HepG2 (cell line): ENCODE measurements around the gene STOML1. TPM values are rescaled to one million over a fixed set of nuclear protein-coding genes. Genes with fewer than 3 reads are reported as not detected.

Experiments used
- ATAC-seq: fragments of 200-7000 bp; cut with Tn5 transposase; 3 replicates; pipeline ENCODE4 v1.9.1; 2020; ENCODE audit warnings: mild to moderate bottlenecking, moderate library complexity
- BruUV-seq: library from RNA; stranded (reverse); fragments of 400-500 nt; replicated peaks from 2 replicates; lab custom pipeline; 2021; lab: Mats Ljungman, UMichigan
- CTCF ChIA-PET: fragments of 300-600 bp; formaldehyde crosslinking; extraction: SDS; loops from one replicate; lab custom pipeline; 2021; ENCODE audit warnings: low total read pairs, inconsistent platforms, low intra/inter-chr PET ratio; lab: Yijun Ruan, JAX
- POLR2A ChIA-PET: fragments of 350-600 bp; sonication (Branson Sonifier 250); formaldehyde crosslinking; loops from one replicate; lab custom pipeline; 2020; ENCODE audit warnings: antibody characterized with exemption, inconsistent platforms; lab: Yijun Ruan, JAX
- DNase-seq: peaks from one replicate; pipeline ENCODE4 v3.0.0-alpha.2; 2015; ENCODE audit warnings: low spot score
- FAIRE-seq: peaks from 3 replicates; lab custom pipeline; 2011; peaks lifted over from hg19 to GRCh38; lab: Jason Lieb, UNC
- H2AFZ ChIP-seq: one replicate; pipeline ENCODE4 v1.6.1; 2011; ENCODE audit warnings: low read length, inconsistent platforms
- H3K27ac ChIP-seq: fragments of 300-600 bp; 3 replicates; pipeline ENCODE4 v1.8.0; 2011; ENCODE audit warnings: mixed run types, mild to moderate bottlenecking, mixed read lengths, low read length, inconsistent platforms; ENCODE audit not compliant: insufficient read depth; ENCODE audit errors: extremely low read length
- H3K27me3 ChIP-seq, 2 experiments: fragments of 200-600 bp in 1 of 2; 2 replicates in 1 of 2; 3 replicates in 1 of 2; pipeline versions ENCODE4 v1.6.0 to v1.8.0; 2011; ENCODE audit warnings: low read length in 2 of 2, mild to moderate bottlenecking in 2 of 2, moderate library complexity in 2 of 2, inconsistent platforms in 1 of 2; ENCODE audit not compliant: insufficient read depth in 2 of 2, control insufficient read depth in 1 of 2
- H3K36me3 ChIP-seq, 2 experiments: fragments of 200-600 bp in 1 of 2; replicated peaks in 1 of 2; 2 replicates in 1 of 2; 3 replicates in 1 of 2; pipeline versions ENCODE4 v1.5.1 to v1.8.0; 2011; ENCODE audit warnings: low read length in 2 of 2, inconsistent platforms in 1 of 2; ENCODE audit not compliant: insufficient read depth in 2 of 2, control insufficient read depth in 1 of 2
- H3K4me1 ChIP-seq: 2 replicates; pipeline ENCODE4 v1.5.1; 2012; ENCODE audit warnings: low read length, inconsistent platforms; ENCODE audit not compliant: insufficient read depth
- H3K4me2 ChIP-seq: 2 replicates; pipeline ENCODE4 v1.6.0; 2011; ENCODE audit warnings: low read depth, low read length, inconsistent platforms
- H3K4me3 ChIP-seq, 3 experiments: fragments of 200-600 bp in 1 of 3; sonication (generic), shearing (Covaris generic) in 1 of 3; replicated peaks in 1 of 3; 2 replicates each; pipeline ENCODE4 v1.5.1; 2011 to 2016; ENCODE audit warnings: low read length in 3 of 3, inconsistent platforms in 2 of 3, low read depth in 2 of 3, mild to moderate bottlenecking in 2 of 3, control low read depth in 1 of 3, mixed read lengths in 1 of 3; ENCODE audit not compliant: insufficient read depth in 1 of 3
- H3K79me2 ChIP-seq: one replicate; pipeline ENCODE4 v1.6.1; 2011; ENCODE audit warnings: low read length, inconsistent platforms; ENCODE audit not compliant: insufficient read depth
- H3K9ac ChIP-seq: 2 replicates; pipeline ENCODE4 v1.6.0; 2011; ENCODE audit warnings: mild to moderate bottlenecking, low read depth, low read length, inconsistent platforms; ENCODE audit not compliant: insufficient read depth
- H3K9me3 ChIP-seq: 2 replicates; pipeline ENCODE4 v1.5.1; 2012; ENCODE audit warnings: mild to moderate bottlenecking, low read length
- H4K20me1 ChIP-seq: 2 replicates; pipeline ENCODE4 v1.6.0; 2011; ENCODE audit warnings: inconsistent platforms, mild to moderate bottlenecking, low read length, moderate library complexity; ENCODE audit not compliant: insufficient read depth
- ARID2 ChIP-seq: sonication (generic); formaldehyde crosslinking; IDR thresholded peaks from 2 replicates; pipeline ENCODE4 v1.8.1; 2022; ENCODE audit warnings: mild to moderate bottlenecking, missing genetic modification reagents, borderline replicate concordance
- HNRNPH1 ChIP-seq: fragments of 200-400 bp; formaldehyde crosslinking; optimal IDR thresholded peaks from 2 replicates; pipeline ENCODE3; 2017; ENCODE audit warnings: mild to moderate bottlenecking, low read depth, low read length
- NFYB ChIP-seq: sonication (generic); formaldehyde crosslinking; IDR thresholded peaks from 2 replicates; pipeline ENCODE4 v1.4.0; 2020; ENCODE audit warnings: missing genetic modification reagents
- RORA ChIP-seq: sonication (generic); formaldehyde crosslinking; IDR thresholded peaks from 2 replicates; pipeline ENCODE4 v1.5.0; 2020; ENCODE audit warnings: mild to moderate bottlenecking, missing genetic modification reagents, moderate library complexity
- SRY ChIP-seq: sonication (generic); formaldehyde crosslinking; IDR thresholded peaks from 2 replicates; pipeline ENCODE4 v1.8.0; 2022; ENCODE audit warnings: mild to moderate bottlenecking, missing genetic modification reagents
- YEATS2 ChIP-seq: sonication (generic); formaldehyde crosslinking; IDR thresholded peaks from 2 replicates; pipeline ENCODE4 v1.4.0; 2020; ENCODE audit warnings: missing genetic modification reagents, borderline replicate concordance
- ZBTB8A ChIP-seq: sonication (generic); formaldehyde crosslinking; IDR thresholded peaks from 2 replicates; pipeline ENCODE4 v1.4.0; 2020; ENCODE audit warnings: mild to moderate bottlenecking, low read depth, missing genetic modification reagents, borderline replicate concordance
- ZNF24 ChIP-seq: fragments of 450-650 bp; IDR thresholded peaks from 2 replicates; pipeline ENCODE4 v1.6.1; 2017; ENCODE audit warnings: antibody characterized with exemption, mild to moderate bottlenecking
- ZNF30 ChIP-seq: sonication (generic); formaldehyde crosslinking; IDR thresholded peaks from 2 replicates; pipeline ENCODE4 v1.5.0; 2020; ENCODE audit warnings: mild to moderate bottlenecking, missing genetic modification reagents
- WGBS: methylation state at CpG from one replicate; pipeline ENCODE4 v1.1.6; 2017; ENCODE audit warnings: low lambda C conversion rate; 5-methylcytosine and 5-hydroxymethylcytosine counted together
- in situ Hi-C: cut with HindIII; loops from 2 replicates; pipeline ENCODE4 v1.10.0; 2017; ENCODE audit warnings: low pct_unique_long_range_greater_than_20kb; ENCODE audit not compliant: extremely low pct_ligation_motif_present
- intact Hi-C: fragments of 100-400 bp; cut with micrococcal nuclease; formaldehyde crosslinking; loops from one replicate; pipeline ENCODE4 v1.10.0; 2022; ENCODE audit not compliant: unreplicated experiment
- polyA plus RNA-seq, 8 experiments: library from polyadenylated mRNA; depleted of rRNA in 3 of 8; stranded (reverse) in 7 of 8; unstranded in 1 of 8; fragments of >200 nt; fragmentation: Illumina TruSeq in 4 of 8; extraction: Trizol in 4 of 8; gene quantifications; 2 replicates each; pipeline versions ENCODE4 v1.2.1 to v1.2.3, GENCODE V29; 2011 to 2016; ENCODE audit warnings: low read depth in 4 of 8, missing spikeins in 1 of 8, mixed read lengths in 1 of 8; ENCODE audit not compliant: insufficient read depth in 1 of 8
- total RNA-seq, 5 experiments: library from RNA; depleted of rRNA; stranded (reverse); fragments of >200 nt; fragmentation: Illumina TruSeq; extraction: Trizol; gene quantifications; 2 replicates each; pipeline ENCODE4 v1.2.3, GENCODE V29; 2016; ENCODE audit warnings: low read depth in 1 of 5
- TF ChIP-seq, protein P1 (sequence below): sonication (generic); IDR thresholded peaks from 2 replicates; pipeline ENCODE4 v1.6.1; 2016; ENCODE audit warnings: low read depth, borderline replicate concordance
- TF ChIP-seq, protein P2 (sequence below): sonication (generic); formaldehyde crosslinking; conservative IDR thresholded peaks from 2 replicates; pipeline ENCODE4 v1.4.0; 2020; ENCODE audit warnings: missing genetic modification reagents
- TF ChIP-seq, protein P3 (sequence below): sonication (generic); formaldehyde crosslinking; conservative IDR thresholded peaks from 2 replicates; pipeline ENCODE4 v1.5.0; 2020; ENCODE audit warnings: missing genetic modification reagents
- TF ChIP-seq, protein P4 (sequence below): sonication (generic); formaldehyde crosslinking; IDR thresholded peaks from 2 replicates; pipeline ENCODE4 v1.4.0; 2020; ENCODE audit warnings: missing genetic modification reagents
- TF ChIP-seq, protein P5 (sequence below): sonication (generic); formaldehyde crosslinking; IDR thresholded peaks from 2 replicates; pipeline ENCODE4 v1.5.0; 2020; ENCODE audit warnings: missing genetic modification reagents
- TF ChIP-seq, protein P6 (sequence below): sonication (generic); formaldehyde crosslinking; IDR thresholded peaks from 2 replicates; pipeline ENCODE4 v1.4.0; 2020; ENCODE audit warnings: mild to moderate bottlenecking, missing genetic modification reagents

Gene STOML1
- total and polyA plus RNA-seq, 2 of the 13 experiments (the other 11 are each of a cell fraction or from before 2014, with no cell fraction given): 3.5 to 3.7 TPM

DNA sequence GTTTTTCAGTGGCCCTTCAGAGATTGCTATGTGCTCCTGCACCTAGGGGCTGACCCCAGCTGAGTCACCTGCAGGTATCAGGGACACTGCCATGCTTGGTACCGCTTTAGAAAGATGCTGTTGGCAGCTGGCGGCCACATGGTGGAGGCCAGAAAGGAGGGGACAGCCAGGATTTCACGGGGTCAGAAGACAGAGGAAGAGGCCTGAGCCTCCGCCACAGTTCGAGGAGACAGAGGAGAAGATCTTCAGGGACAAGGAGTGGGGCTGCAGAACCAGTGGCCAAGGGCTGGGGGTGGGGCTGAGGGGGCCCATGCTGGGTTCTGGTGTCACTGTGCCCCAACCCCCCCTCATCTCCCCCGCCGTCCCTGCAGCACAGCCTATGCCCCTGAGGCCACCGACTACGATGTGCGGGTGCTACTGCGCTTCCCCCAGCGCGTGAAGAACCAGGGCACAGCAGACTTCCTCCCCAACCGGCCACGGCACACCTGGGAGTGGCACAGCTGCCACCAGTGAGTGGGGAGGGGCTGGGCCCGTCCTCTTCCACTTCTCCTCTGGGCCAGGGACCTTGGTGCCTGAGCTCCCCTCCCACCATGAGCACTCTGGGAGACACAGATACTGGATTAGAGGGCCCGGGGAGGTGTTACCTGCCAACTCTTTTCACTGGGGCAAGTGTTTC lies 45.9 kb downstream of the STOML1 start:
- DNase-seq (no peak), ATAC-seq (no peak), FAIRE-seq (no peak)
- Histone ChIP-seq H4K20me1 (no peaks in the 10 kb centered on the region), H2AFZ (no peak overlapping the region), H3K4me1 (peaks cover 4% of the 10 kb centered on the region), H3K4me3 (no peak overlapping the region), H3K36me3 (no peaks in the 10 kb centered on the region), H3K27me3 (peaks cover 0 to 3% of the 10 kb centered on the region in 2 experiments; a peak in 2 of 5 replicates), H3K9me3 (no peaks in the 10 kb centered on the region), H3K4me2 (no peak overlapping the region), H3K9ac (no peak overlapping the region), H3K79me2 (no peaks in the 10 kb centered on the region), H3K27ac (no peak overlapping the region)
- no TSS peak for BruUV-seq
- POLR2A ChIA-PET: no interaction called here
- WGBS: 63% methylated on average over 14 of the region's 17 CpGs
- CTCF ChIA-PET: no interaction called here
- intact Hi-C loops: no loop called here
- in situ Hi-C loops: no loop called here
- TF ChIP-seq, protein P1, sequence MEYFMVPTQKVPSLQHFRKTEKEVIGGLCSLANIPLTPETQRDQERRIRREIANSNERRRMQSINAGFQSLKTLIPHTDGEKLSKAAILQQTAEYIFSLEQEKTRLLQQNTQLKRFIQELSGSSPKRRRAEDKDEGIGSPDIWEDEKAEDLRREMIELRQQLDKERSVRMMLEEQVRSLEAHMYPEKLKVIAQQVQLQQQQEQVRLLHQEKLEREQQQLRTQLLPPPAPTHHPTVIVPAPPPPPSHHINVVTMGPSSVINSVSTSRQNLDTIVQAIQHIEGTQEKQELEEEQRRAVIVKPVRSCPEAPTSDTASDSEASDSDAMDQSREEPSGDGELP: no peak
- TF ChIP-seq HNRNPH1 (no peak), ZNF30 (no peak), ZNF24 (no peak), YEATS2 (CRISPR knock-in tag) (no peak), ARID2 (CRISPR knock-in tag) (no peak), ZBTB8A (no peak), RORA (no peak), NFYB (CRISPR knock-in tag) (no peak), SRY (CRISPR knock-in tag) (no peak)
- TF ChIP-seq, protein P2, sequence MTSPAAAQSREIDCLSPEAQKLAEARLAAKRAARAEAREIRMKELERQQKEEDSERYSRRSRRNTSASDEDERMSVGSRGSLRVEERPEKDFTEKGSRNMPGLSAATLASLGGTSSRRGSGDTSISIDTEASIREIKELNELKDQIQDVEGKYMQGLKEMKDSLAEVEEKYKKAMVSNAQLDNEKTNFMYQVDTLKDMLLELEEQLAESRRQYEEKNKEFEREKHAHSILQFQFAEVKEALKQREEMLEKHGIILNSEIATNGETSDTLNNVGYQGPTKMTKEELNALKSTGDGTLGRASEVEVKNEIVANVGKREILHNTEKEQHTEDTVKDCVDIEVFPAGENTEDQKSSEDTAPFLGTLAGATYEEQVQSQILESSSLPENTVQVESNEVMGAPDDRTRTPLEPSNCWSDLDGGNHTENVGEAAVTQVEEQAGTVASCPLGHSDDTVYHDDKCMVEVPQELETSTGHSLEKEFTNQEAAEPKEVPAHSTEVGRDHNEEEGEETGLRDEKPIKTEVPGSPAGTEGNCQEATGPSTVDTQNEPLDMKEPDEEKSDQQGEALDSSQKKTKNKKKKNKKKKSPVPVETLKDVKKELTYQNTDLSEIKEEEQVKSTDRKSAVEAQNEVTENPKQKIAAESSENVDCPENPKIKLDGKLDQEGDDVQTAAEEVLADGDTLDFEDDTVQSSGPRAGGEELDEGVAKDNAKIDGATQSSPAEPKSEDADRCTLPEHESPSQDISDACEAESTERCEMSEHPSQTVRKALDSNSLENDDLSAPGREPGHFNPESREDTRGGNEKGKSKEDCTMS (CRISPR knock-in tag): no peak
- TF ChIP-seq, protein P3, sequence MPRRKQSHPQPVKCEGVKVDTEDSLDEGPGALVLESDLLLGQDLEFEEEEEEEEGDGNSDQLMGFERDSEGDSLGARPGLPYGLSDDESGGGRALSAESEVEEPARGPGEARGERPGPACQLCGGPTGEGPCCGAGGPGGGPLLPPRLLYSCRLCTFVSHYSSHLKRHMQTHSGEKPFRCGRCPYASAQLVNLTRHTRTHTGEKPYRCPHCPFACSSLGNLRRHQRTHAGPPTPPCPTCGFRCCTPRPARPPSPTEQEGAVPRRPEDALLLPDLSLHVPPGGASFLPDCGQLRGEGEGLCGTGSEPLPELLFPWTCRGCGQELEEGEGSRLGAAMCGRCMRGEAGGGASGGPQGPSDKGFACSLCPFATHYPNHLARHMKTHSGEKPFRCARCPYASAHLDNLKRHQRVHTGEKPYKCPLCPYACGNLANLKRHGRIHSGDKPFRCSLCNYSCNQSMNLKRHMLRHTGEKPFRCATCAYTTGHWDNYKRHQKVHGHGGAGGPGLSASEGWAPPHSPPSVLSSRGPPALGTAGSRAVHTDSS: no peak
- TF ChIP-seq, protein P4, sequence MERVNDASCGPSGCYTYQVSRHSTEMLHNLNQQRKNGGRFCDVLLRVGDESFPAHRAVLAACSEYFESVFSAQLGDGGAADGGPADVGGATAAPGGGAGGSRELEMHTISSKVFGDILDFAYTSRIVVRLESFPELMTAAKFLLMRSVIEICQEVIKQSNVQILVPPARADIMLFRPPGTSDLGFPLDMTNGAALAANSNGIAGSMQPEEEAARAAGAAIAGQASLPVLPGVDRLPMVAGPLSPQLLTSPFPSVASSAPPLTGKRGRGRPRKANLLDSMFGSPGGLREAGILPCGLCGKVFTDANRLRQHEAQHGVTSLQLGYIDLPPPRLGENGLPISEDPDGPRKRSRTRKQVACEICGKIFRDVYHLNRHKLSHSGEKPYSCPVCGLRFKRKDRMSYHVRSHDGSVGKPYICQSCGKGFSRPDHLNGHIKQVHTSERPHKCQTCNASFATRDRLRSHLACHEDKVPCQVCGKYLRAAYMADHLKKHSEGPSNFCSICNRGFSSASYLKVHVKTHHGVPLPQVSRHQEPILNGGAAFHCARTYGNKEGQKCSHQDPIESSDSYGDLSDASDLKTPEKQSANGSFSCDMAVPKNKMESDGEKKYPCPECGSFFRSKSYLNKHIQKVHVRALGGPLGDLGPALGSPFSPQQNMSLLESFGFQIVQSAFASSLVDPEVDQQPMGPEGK: no peak
- TF ChIP-seq, protein P5, sequence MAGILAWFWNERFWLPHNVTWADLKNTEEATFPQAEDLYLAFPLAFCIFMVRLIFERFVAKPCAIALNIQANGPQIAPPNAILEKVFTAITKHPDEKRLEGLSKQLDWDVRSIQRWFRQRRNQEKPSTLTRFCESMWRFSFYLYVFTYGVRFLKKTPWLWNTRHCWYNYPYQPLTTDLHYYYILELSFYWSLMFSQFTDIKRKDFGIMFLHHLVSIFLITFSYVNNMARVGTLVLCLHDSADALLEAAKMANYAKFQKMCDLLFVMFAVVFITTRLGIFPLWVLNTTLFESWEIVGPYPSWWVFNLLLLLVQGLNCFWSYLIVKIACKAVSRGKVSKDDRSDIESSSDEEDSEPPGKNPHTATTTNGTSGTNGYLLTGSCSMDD: no peak
- TF ChIP-seq, protein P6, sequence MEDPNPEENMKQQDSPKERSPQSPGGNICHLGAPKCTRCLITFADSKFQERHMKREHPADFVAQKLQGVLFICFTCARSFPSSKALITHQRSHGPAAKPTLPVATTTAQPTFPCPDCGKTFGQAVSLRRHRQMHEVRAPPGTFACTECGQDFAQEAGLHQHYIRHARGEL (CRISPR knock-in tag): no peak
